ENCODE results near the gene NRDE2. TPM values are rescaled to one million over a fixed set of nuclear protein-coding genes. Genes with fewer than 3 reads are reported as not detected.

NRDE2 gene
- total and polyA plus RNA-seq, 2 of the 4 experiments (the other 2 are of a cell fraction), result 4.5 to 9.3 TPM

DNA sequence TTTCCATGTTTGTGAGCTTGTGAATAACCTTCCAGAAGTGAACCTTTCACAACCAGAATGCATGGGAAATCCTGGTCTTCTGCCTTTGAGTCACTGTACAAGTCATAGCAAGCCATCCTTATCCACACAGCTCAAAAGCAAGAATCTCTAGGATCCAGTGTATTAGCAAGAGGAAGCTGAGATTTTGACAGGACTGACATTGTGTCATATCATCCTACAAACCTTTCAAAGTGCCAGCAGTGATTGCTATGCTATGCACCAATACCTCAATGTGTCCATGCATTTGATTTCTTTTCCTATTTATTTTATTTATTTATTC is 13.5 kb upstream of the NRDE2 start:
- Histone ChIP-seq H2BK5ac (ENCODE audit: low read depth, low read length, poor library complexity, severe bottlenecking) (no peak overlapping the region), H3K4me1 (ENCODE audit: control insufficient read depth, insufficient read depth, low read length) (no peaks in the 10 kb centered on the region), H3K36me3 (ENCODE audit: control insufficient read depth, insufficient read depth, low read length) (no peaks in the 10 kb centered on the region), H2AK5ac (ENCODE audit: low read depth, low read length) (no peak overlapping the region), H3K4me3 (ENCODE audit: insufficient read depth, low read depth, low read length) (no peak overlapping the region), H3K27me3 (ENCODE audit: control insufficient read depth, insufficient read depth, low read length) (peaks cover 2% of the 10 kb centered on the region), H3K79me1 (ENCODE audit: low read depth in 1 of 2, low read length in 2 of 2) (no peaks in the 10 kb centered on the region), H4K20me1 (ENCODE audit: insufficient read depth, low read length) (no peaks in the 10 kb centered on the region), H3K56ac (ENCODE audit: extremely low read depth, insufficient read depth, low read length) (no peak overlapping the region), H2BK15ac (ENCODE audit: low read depth, low read length) (no peak overlapping the region), H3K23ac (ENCODE audit: low read depth, low read length) (no peak overlapping the region), H2AK9ac (replicated peaks; ENCODE audit: low read depth, low read length, poor library complexity) (no peak overlapping the region), H3K9ac (ENCODE audit: low read depth, low read length) (no peak overlapping the region), H4K5ac (ENCODE audit: low read depth, low read length) (no peak overlapping the region), H3K27ac (ENCODE audit: insufficient read depth, low read length) (no peak overlapping the region), H3K4ac (ENCODE audit: low read depth, low read length) (no peak overlapping the region), H3K9me1 (ENCODE audit: insufficient read depth, low read length) (no peaks in the 10 kb centered on the region), H2BK120ac (ENCODE audit: low read depth, low read length) (no peak overlapping the region), H2AFZ (replicated peaks; ENCODE audit: low read length, poor library complexity) (no peak overlapping the region), H3K18ac (ENCODE audit: low read depth, low read length) (no peak overlapping the region), H3K4me2 (ENCODE audit: low read depth, low read length) (no peak overlapping the region), H4K8ac (ENCODE audit: low read depth in 2 of 2, low read length in 2 of 2) (no peak overlapping the region), H3K14ac (replicated peaks; ENCODE audit: low read depth, low read length) (no peak overlapping the region), H3K9me3 (ENCODE audit: control insufficient read depth, insufficient read depth, low read length) (no peaks in the 10 kb centered on the region), H2BK20ac (ENCODE audit: low read depth, low read length) (no peak overlapping the region), H4K91ac (ENCODE audit: insufficient read depth, low read depth, low read length) (no peak overlapping the region)
- POLR2A ChIA-PET (ENCODE audit: unreplicated experiment), result no interaction called here
- intact Hi-C loops (cut with micrococcal nuclease), result no loop called here
- TF ChIP-seq BHLHE40 (IDR thresholded peaks at IDR 0.05; ENCODE audit: low read depth, low read length), result no peak
- no peak for TF ChIP-seq RCOR1 (IDR thresholded peaks at IDR 0.05; ENCODE audit: insufficient replicate concordance, low read length)
- no peak for TF ChIP-seq SMC3 (IDR thresholded peaks at IDR 0.05; ENCODE audit: low read depth, low read length)
- TF ChIP-seq CEBPB (IDR thresholded peaks at IDR 0.05; ENCODE audit: low read depth, low read length), result no peak
- TF ChIP-seq RAD21 (IDR thresholded peaks at IDR 0.05; ENCODE audit: low read length), result no peak
- TF ChIP-seq, protein P1, sequence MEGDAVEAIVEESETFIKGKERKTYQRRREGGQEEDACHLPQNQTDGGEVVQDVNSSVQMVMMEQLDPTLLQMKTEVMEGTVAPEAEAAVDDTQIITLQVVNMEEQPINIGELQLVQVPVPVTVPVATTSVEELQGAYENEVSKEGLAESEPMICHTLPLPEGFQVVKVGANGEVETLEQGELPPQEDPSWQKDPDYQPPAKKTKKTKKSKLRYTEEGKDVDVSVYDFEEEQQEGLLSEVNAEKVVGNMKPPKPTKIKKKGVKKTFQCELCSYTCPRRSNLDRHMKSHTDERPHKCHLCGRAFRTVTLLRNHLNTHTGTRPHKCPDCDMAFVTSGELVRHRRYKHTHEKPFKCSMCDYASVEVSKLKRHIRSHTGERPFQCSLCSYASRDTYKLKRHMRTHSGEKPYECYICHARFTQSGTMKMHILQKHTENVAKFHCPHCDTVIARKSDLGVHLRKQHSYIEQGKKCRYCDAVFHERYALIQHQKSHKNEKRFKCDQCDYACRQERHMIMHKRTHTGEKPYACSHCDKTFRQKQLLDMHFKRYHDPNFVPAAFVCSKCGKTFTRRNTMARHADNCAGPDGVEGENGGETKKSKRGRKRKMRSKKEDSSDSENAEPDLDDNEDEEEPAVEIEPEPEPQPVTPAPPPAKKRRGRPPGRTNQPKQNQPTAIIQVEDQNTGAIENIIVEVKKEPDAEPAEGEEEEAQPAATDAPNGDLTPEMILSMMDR (conservative IDR thresholded peaks at IDR 0.05; ENCODE audit: low read depth, low read length), result no peak
- TF ChIP-seq, protein P2, sequence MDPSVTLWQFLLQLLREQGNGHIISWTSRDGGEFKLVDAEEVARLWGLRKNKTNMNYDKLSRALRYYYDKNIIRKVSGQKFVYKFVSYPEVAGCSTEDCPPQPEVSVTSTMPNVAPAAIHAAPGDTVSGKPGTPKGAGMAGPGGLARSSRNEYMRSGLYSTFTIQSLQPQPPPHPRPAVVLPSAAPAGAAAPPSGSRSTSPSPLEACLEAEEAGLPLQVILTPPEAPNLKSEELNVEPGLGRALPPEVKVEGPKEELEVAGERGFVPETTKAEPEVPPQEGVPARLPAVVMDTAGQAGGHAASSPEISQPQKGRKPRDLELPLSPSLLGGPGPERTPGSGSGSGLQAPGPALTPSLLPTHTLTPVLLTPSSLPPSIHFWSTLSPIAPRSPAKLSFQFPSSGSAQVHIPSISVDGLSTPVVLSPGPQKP (IDR thresholded peaks at IDR 0.05; ENCODE audit: borderline replicate concordance, low read depth, low read length), result no peak
- TF ChIP-seq POLR2A (IDR thresholded peaks at IDR 0.05; ENCODE audit: low read depth, low read length), result no peak
- TF ChIP-seq MAFK (IDR thresholded peaks at IDR 0.05; ENCODE audit: low read depth, low read length), result no peak
- no peak for TF ChIP-seq NFE2L2 (IDR thresholded peaks at IDR 0.05; ENCODE audit: low read depth, low read length)
- TF ChIP-seq FOS (IDR thresholded peaks at IDR 0.05; ENCODE audit: low read depth, low read length), result no peak
- no peak for TF ChIP-seq MAZ (IDR thresholded peaks at IDR 0.05; ENCODE audit: borderline replicate concordance, low read depth, low read length)
- TF ChIP-seq, protein P3, sequence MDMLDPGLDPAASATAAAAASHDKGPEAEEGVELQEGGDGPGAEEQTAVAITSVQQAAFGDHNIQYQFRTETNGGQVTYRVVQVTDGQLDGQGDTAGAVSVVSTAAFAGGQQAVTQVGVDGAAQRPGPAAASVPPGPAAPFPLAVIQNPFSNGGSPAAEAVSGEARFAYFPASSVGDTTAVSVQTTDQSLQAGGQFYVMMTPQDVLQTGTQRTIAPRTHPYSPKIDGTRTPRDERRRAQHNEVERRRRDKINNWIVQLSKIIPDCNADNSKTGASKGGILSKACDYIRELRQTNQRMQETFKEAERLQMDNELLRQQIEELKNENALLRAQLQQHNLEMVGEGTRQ (IDR thresholded peaks at IDR 0.05; ENCODE audit: low read depth, low read length), result no peak
- no peak for TF ChIP-seq CHD1 (IDR thresholded peaks at IDR 0.05; ENCODE audit: low read depth, low read length)
- peak; percentile 11 for DNase-seq
- CTCF ChIA-PET, result interaction anchor here (0.6 kb wide), 1 partner anchor 372 kb away, joined by 5 read pairs; no protein-coding TSS in a partner anchor
- in situ Hi-C loops (cut with MboI; ENCODE audit: low sequenced_read_pairs), result no loop called here
- no peak for ATAC-seq (ENCODE audit: low read depth)
- no TSS peak for BruUV-seq (replicated peaks)
- dilution Hi-C loops (cut with HindIII; ENCODE audit: low sequenced_read_pairs, unreplicated experiment), result no loop called here

All from IMR-90 (cell line).